AG09309 (cell line): Measurements from ENCODE around the gene ABTB2.

Experiments used
- DNase-seq: peaks from one replicate; pipeline ENCODE4 v3.0.0-alpha.2; 2010; ENCODE audit warnings: low read depth
- H3K4me3 ChIP-seq: 2 replicates; pipeline ENCODE4 v1.5.1; 2011; ENCODE audit warnings: mild to moderate bottlenecking, low read depth, low read length, moderate library complexity; ENCODE audit not compliant: control insufficient read depth
- TF ChIP-seq, protein P1 (sequence below): IDR thresholded peaks from 2 replicates; pipeline ENCODE4 v1.5.1; 2011; ENCODE audit warnings: mild to moderate bottlenecking, low read depth, low read length, inconsistent platforms; ENCODE audit not compliant: insufficient read depth, control insufficient read depth; ENCODE audit errors: missing control alignments

Gene ABTB2

DNA sequence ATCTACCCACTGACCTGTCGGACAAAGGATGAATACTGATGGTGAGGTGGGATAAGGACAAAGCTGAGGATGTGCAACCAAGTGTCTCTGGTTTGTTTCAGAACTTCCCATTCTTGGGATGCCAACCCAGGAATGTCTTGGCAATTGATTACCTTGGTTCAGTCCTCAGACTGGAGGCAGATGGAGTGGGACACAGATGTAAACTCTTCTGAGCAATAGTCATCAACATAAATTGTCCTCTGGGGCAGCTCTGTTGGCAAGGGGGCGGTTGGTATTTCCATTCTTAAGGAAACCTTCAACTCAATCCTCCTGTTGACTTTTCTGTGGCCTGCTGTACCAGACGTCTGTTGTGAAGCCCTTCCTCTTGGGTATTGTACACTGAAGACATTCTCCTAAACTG, 6.8 kb downstream of the ABTB2 start:
- TF ChIP-seq, protein P1, sequence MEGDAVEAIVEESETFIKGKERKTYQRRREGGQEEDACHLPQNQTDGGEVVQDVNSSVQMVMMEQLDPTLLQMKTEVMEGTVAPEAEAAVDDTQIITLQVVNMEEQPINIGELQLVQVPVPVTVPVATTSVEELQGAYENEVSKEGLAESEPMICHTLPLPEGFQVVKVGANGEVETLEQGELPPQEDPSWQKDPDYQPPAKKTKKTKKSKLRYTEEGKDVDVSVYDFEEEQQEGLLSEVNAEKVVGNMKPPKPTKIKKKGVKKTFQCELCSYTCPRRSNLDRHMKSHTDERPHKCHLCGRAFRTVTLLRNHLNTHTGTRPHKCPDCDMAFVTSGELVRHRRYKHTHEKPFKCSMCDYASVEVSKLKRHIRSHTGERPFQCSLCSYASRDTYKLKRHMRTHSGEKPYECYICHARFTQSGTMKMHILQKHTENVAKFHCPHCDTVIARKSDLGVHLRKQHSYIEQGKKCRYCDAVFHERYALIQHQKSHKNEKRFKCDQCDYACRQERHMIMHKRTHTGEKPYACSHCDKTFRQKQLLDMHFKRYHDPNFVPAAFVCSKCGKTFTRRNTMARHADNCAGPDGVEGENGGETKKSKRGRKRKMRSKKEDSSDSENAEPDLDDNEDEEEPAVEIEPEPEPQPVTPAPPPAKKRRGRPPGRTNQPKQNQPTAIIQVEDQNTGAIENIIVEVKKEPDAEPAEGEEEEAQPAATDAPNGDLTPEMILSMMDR: no peak
- no peak overlapping the region for H3K4me3 ChIP-seq
- no peak for DNase-seq

DNA sequence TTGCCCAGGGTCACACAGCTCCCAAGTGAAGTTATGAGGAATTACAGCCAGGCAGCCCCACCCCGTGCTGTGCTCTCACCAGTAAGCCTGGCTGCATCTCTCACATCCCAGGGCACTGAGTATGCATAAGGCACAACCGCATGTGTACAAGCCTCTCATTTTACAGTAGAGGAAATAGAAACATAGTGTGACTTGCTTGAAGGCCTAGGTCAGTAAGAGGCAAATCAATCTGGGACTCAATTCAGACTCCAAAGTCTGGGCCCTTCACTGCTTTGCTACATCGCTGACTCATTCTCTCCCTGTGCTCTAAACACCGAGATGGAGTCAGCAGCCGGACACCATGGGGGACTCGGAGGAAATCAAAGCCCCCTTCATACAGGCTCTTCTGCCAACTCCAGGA, 7.9 kb downstream of the ABTB2 start:
- no peak overlapping the region for H3K4me3 ChIP-seq
- TF ChIP-seq, protein P1: no peak
- no peak for DNase-seq

DNA sequence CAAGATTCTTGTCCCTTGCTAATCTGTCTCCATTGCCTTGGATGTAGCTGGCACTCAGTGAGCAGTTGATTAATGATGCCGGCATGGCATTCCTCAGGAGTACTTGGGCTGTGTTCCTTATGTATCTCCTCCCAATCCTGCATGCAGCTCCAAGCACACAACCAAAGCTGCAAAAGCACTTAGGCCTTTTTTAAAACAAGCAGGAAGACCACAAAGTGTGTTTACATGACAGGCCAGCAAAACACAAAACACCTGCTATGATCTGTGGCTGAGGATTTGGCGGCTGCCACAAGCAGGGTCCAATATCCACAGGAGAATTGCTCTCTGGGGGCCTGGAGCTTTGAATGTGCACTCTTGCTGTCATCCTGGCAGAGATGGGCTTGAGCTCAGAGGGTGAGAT, 8.9 kb downstream of the ABTB2 start:
- no peak overlapping the region for H3K4me3 ChIP-seq
- TF ChIP-seq, protein P1: no peak
- DNase-seq: no peak

DNA sequence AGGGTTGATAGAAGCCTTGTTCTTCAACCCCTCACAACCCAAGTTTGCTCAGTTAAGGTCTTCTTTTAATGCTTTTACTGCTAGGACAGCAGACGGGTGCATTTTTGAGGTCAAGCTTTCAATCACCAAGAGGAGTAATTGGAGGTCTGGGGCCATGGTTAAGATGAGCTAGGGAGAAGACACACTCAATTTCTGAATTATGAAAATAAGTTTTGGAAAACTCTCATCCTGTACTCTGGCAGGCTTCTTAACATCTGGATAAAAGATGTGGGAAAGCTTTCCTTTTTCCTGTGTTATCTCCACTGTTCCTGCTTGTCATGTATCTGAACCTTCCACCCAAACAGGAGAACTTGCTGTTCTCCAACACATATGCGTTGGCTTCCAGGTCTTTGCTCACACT, 9.7 kb downstream of the ABTB2 start:
- DNase-seq: no peak
- TF ChIP-seq, protein P1: no peak
- no peak overlapping the region for H3K4me3 ChIP-seq

DNA sequence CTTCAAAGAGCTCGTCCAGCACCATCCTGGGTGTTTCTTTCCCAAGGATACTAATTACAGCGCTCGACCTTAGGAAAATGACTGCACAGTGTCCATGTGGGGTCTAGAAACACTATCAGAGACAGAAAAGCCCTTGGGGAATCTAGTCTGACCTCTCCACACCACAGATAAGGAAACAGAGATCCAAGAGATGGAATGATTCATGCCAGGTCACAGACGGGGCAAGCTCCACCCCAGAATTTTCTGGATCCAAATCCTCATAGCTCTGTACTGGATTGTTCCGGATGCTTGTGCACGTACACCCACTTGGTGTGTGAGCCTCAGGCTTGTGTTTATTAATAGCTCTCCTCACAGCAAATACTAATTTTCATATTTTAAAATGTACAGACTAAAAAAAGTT, 11.3 kb downstream of the ABTB2 start:
- no peak overlapping the region for H3K4me3 ChIP-seq
- TF ChIP-seq, protein P1: no peak
- DNase-seq: no peak

DNA sequence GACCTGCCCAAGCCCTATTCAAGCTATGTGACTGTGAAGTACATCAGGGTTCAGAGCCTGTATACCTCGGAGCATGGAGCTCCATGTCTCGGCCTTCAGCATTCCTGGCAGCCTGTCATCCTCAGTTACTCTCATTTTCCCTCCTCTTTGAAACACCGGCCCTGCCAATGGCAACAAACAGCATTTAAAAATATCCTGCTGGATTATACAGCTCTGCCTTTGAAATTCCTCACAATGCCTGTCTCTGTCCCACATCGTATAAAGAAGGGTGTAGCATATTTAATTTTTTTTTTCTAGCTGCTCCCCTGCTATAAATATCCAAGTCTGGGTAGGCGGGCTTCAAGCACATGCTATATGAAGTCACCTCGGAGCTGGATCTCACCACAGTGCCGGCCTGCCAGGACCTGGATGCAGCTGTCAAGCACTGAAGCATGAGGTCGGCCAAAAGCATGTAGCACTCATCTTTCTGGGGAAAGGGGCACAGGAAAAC, 11.8 kb downstream of the ABTB2 start:
- no peak overlapping the region for H3K4me3 ChIP-seq
- DNase-seq: no peak
- TF ChIP-seq, protein P1: no peak

DNA sequence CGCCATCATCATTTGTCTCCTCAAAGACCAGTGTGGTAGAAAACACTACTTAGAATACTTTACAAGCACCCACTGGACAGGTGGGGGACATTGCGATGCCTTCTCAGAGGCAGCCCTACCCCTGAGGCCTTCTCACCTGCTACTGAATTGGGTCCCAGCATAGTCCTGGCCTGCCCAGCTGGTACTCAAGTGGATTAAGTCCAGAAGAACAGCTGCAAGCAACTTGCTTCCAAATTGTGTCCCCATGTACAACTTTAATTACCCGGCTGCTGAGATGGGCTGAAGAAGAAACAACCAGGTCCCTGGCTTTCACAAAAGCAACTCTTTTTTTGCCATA, 12.3 kb downstream of the ABTB2 start:
- TF ChIP-seq, protein P1: no peak
- H3K4me3 ChIP-seq: no peak overlapping the region
- DNase-seq: no peak
